AG04450 (cell line): ENCODE data around the gene PDXDC1. TPM values are rescaled to one million over a fixed set of nuclear protein-coding genes. Genes with fewer than 3 reads are reported as not detected.
"Not testable (repeated sequence)": the region's sequence is repeated elsewhere in the genome, so short reads cannot be mapped to it uniquely, and the experiment has no call there.

Source experiments
- CTCF ChIA-PET: fragments of 300-600, 350-600 bp; formaldehyde crosslinking; extraction: SDS; loops from one replicate; lab custom pipeline; 2022; ENCODE audit warnings: antibody characterized with exemption, inconsistent platforms; lab: Charles Lee
- POLR2A ChIA-PET: fragments of 350-600 bp; formaldehyde crosslinking; extraction: SDS; loops from one replicate; lab custom pipeline; 2021; ENCODE audit warnings: antibody characterized with exemption, inconsistent platforms; lab: Yijun Ruan, JAX
- DNase-seq: peaks from one replicate; pipeline ENCODE4 v3.0.0-alpha.2; 2011; ENCODE audit warnings: low read depth, low spot score
- H3K27ac ChIP-seq: one replicate; pipeline ENCODE4 v1.5.1; 2012; ENCODE audit warnings: low read depth, low read length, control low read depth
- H3K27me3 ChIP-seq: one replicate; pipeline ENCODE4 v1.6.0; 2012; ENCODE audit warnings: low read length; ENCODE audit not compliant: control insufficient read depth, insufficient read depth
- H3K4me3 ChIP-seq: 2 replicates; pipeline ENCODE4 v1.5.1; 2011; ENCODE audit warnings: mild to moderate bottlenecking, low read depth, low read length, control low read depth
- H3K9me3 ChIP-seq: 2 replicates; pipeline ENCODE4 v1.5.1; 2012; ENCODE audit warnings: low read length; ENCODE audit not compliant: control insufficient read depth, insufficient read depth
- CTCF ChIP-seq: IDR thresholded peaks from 2 replicates; pipeline ENCODE4 v1.5.1; 2011; ENCODE audit warnings: low read depth, low read length, control low read depth, inconsistent platforms
- polyA plus RNA-seq: library from polyadenylated mRNA; depleted of rRNA; stranded (reverse); fragments of >200 nt; gene quantifications from 2 replicates; pipeline ENCODE4 v1.2.3, GENCODE V29; 2011

The PDXDC1 gene
- polyA plus RNA-seq, 1 experiment = 93.9 TPM

- H3K4me3 ChIP-seq = no peak overlapping the region
- TF ChIP-seq CTCF = no peak
- CTCF ChIA-PET = no interaction called here
- POLR2A ChIA-PET = no interaction called here
- H3K27ac ChIP-seq = no peak overlapping the region
- no peaks in the 10 kb centered on the region; the same call in 1 of the 2 replicates for H3K9me3 ChIP-seq
- no peaks in the 10 kb centered on the region for H3K27me3 ChIP-seq
- no peak for DNase-seq
Observed at GRCh38 chr16:15049581-15050180, 74.9 kb downstream of the PDXDC1 start.

GRCh38 chr16:15050440-15050839, 75.6 kb downstream of the PDXDC1 start:
- H3K4me3 ChIP-seq, H3K27ac ChIP-seq, CTCF ChIA-PET, POLR2A ChIA-PET, H3K27me3 ChIP-seq, H3K9me3 ChIP-seq, DNase-seq: not testable (repeated sequence)

GRCh38 chr16:15051387-15051951, 76.6 kb downstream of the PDXDC1 start:
- no peaks in the 10 kb centered on the region for H3K27me3 ChIP-seq
- ChIA-PET POLR2A (interaction anchor here (0.7 kb wide), 1 partner anchor 13 kb away, joined by 3 read pairs; no protein-coding TSS in a partner anchor), CTCF (interaction anchor here (0.7 kb wide), 1 partner anchor 9 kb away, joined by 4 read pairs; no protein-coding TSS in a partner anchor)
- no peak overlapping the region for H3K27ac ChIP-seq
- no peak for DNase-seq
- H3K9me3 ChIP-seq = peaks cover 3% of the 10 kb centered on the region; the same call in 1 of the 2 replicates
- no peak overlapping the region for H3K4me3 ChIP-seq
- TF ChIP-seq CTCF = no peak

GRCh38 chr16:15052747-15053476, 78.1 kb downstream of the PDXDC1 start:
- Histone ChIP-seq H3K4me3 (no peak overlapping the region), H3K9me3 (peaks cover 3% of the 10 kb centered on the region; the same call in 1 of the 2 replicates), H3K27me3 (no peaks in the 10 kb centered on the region), H3K27ac (no peak overlapping the region)
- TF ChIP-seq CTCF = no peak
- CTCF ChIA-PET = no interaction called here
- POLR2A ChIA-PET = no interaction called here
- DNase-seq = no peak

GRCh38 chr16:15053904-15054303, 79.1 kb downstream of the PDXDC1 start:
- H3K4me3 ChIP-seq = no peak overlapping the region; the same call in 1 of the 2 replicates
- H3K9me3 ChIP-seq = peaks cover 3% of the 10 kb centered on the region; the same call in 1 of the 2 replicates
- no peak for DNase-seq
- no peak overlapping the region for H3K27ac ChIP-seq
- POLR2A ChIA-PET = no interaction called here
- CTCF ChIA-PET = no interaction called here
- no peak for TF ChIP-seq CTCF
- no peaks in the 10 kb centered on the region for H3K27me3 ChIP-seq
